K562 (cell line): Measurements from ENCODE around the gene ZNF546. TPM values are rescaled to one million over a fixed set of nuclear protein-coding genes. Genes with fewer than 3 reads are reported as not detected.

Source experiments
- ATAC-seq: fragments of 200-7000 bp; cut with Tn5 transposase; 3 replicates; pipeline ENCODE4 v1.9.1; 2020; ENCODE audit warnings: moderate library complexity
- BruUV-seq: library from RNA; stranded (reverse); fragments of 400-500 nt; replicated peaks from 2 replicates; lab custom pipeline; 2021; lab: Mats Ljungman, UMichigan
- CTCF ChIA-PET: fragments of 300-600 bp; formaldehyde crosslinking; extraction: SDS; loops from one replicate; lab custom pipeline; 2021; ENCODE audit warnings: low intra/inter-chr PET ratio; lab: Yijun Ruan, JAX
- POLR2A ChIA-PET: fragments of 300-600, 350-650 bp; sonication (Branson Sonifier 250); formaldehyde crosslinking; extraction: SDS; loops from one replicate; lab custom pipeline; 2021; ENCODE audit warnings: antibody characterized with exemption, inconsistent platforms; lab: Yijun Ruan, JAX
- DNase-seq, 4 experiments: peaks; one replicate each; pipeline versions ENCODE4 v3.0.0 to v3.0.0-alpha.2; 2011 to 2018; ENCODE audit warnings: low spot score in 3 of 4, mixed read lengths in 3 of 4; ENCODE audit errors: extremely low read depth in 1 of 4
- FAIRE-seq: peaks from 2 replicates; lab custom pipeline; 2011; peaks lifted over from hg19 to GRCh38; lab: Jason Lieb, UNC
- H2AFZ ChIP-seq: 2 replicates; pipeline ENCODE4 v1.6.0; 2011; ENCODE audit warnings: low read depth, low read length, control low read depth, inconsistent platforms
- H3K27ac ChIP-seq: fragments of 200-600 bp; 3 replicates; pipeline ENCODE4 v1.8.0; 2011; ENCODE audit warnings: low read depth, mild to moderate bottlenecking, control low read depth, inconsistent platforms, low read length, moderate library complexity, mixed read lengths; ENCODE audit errors: extremely low read depth
- H3K27me3 ChIP-seq, 2 experiments: fragments of 300-600 bp in 1 of 2; 2 replicates in 1 of 2; 3 replicates in 1 of 2; pipeline versions ENCODE4 v1.6.0 to v1.8.0; 2011; ENCODE audit warnings: inconsistent platforms in 2 of 2, low read length in 2 of 2, mild to moderate bottlenecking in 1 of 2, mixed read lengths in 1 of 2, moderate library complexity in 1 of 2; ENCODE audit not compliant: control insufficient read depth in 2 of 2, insufficient read depth in 2 of 2
- H3K36me3 ChIP-seq: fragments of 300-600 bp; 3 replicates; pipeline ENCODE4 v1.8.0; 2011; ENCODE audit warnings: mild to moderate bottlenecking, low read length, inconsistent platforms; ENCODE audit not compliant: control insufficient read depth, insufficient read depth
- H3K4me1 ChIP-seq, 2 experiments: fragments of 200-600 bp in 1 of 2; replicated peaks in 1 of 2; 2 replicates in 1 of 2; 3 replicates in 1 of 2; pipeline versions ENCODE4 v1.5.1 to v1.8.0; 2011; ENCODE audit warnings: inconsistent platforms in 2 of 2, low read length in 2 of 2, mild to moderate bottlenecking in 1 of 2, mixed read lengths in 1 of 2, moderate library complexity in 1 of 2; ENCODE audit not compliant: control insufficient read depth in 2 of 2, insufficient read depth in 2 of 2
- H3K4me2 ChIP-seq: 2 replicates; pipeline ENCODE4 v1.6.1; 2011; ENCODE audit warnings: low read length, control low read depth, inconsistent platforms, mixed read lengths; ENCODE audit not compliant: insufficient read depth
- H3K4me3 ChIP-seq: fragments of 200-600 bp; sonication (generic), shearing (Covaris generic); 2 replicates; pipeline ENCODE4 v1.5.1; 2016; ENCODE audit warnings: control low read depth, inconsistent platforms
- H3K79me2 ChIP-seq: fragments of 200-600 bp; 3 replicates; pipeline ENCODE4 v1.8.0; 2011; ENCODE audit warnings: low read length, inconsistent platforms; ENCODE audit not compliant: control insufficient read depth, insufficient read depth
- H3K9ac ChIP-seq, 2 experiments: 2 replicates each; pipeline versions ENCODE4 v1.6.0 to v1.6.1; 2011; ENCODE audit warnings: low read depth in 2 of 2, low read length in 2 of 2, control low read depth in 1 of 2, inconsistent platforms in 1 of 2, mild to moderate bottlenecking in 1 of 2, mixed read lengths in 1 of 2; ENCODE audit not compliant: insufficient read depth in 1 of 2
- H3K9me1 ChIP-seq: one replicate; pipeline ENCODE4 v1.6.0; 2011; ENCODE audit warnings: inconsistent platforms, mild to moderate bottlenecking, low read length, moderate library complexity; ENCODE audit not compliant: control insufficient read depth, insufficient read depth
- H3K9me3 ChIP-seq: replicated peaks from 2 replicates; pipeline ENCODE4 v1.5.1; 2011; ENCODE audit warnings: low read depth, low read length, inconsistent platforms; ENCODE audit not compliant: control insufficient read depth, insufficient read depth
- H4K20me1 ChIP-seq: replicated peaks from 2 replicates; pipeline ENCODE4 v1.6.1; 2011; ENCODE audit warnings: low read length, inconsistent platforms, mixed read lengths; ENCODE audit not compliant: control insufficient read depth, insufficient read depth
- C11orf30 ChIP-seq: fragments of 450-650 bp; IDR thresholded peaks from 2 replicates; pipeline ENCODE4 v1.6.1; 2016; ENCODE audit warnings: low read depth, mild to moderate bottlenecking
- GATA2 ChIP-seq: sonication (generic); formaldehyde crosslinking; IDR thresholded peaks from 2 replicates; pipeline ENCODE4 v1.4.0; 2020; ENCODE audit warnings: mild to moderate bottlenecking, missing genetic modification reagents
- HNRNPUL1 ChIP-seq: fragments of 200-400 bp; formaldehyde crosslinking; IDR thresholded peaks from 2 replicates; pipeline ENCODE4 v1.6.1; 2017; ENCODE audit warnings: low read length
- MAFF ChIP-seq: IDR thresholded peaks from 2 replicates; pipeline ENCODE4 v1.6.1; 2012; ENCODE audit warnings: low read length, improper control_type of control experiment
- MAFK ChIP-seq: IDR thresholded peaks from 2 replicates; pipeline ENCODE4 v1.6.1; 2011; ENCODE audit warnings: low read length, improper control_type of control experiment
- NCOA1 ChIP-seq: fragments of 450-650 bp; IDR thresholded peaks from 2 replicates; pipeline ENCODE4 v1.6.1; 2016; ENCODE audit warnings: low read depth
- SIN3B ChIP-seq: fragments of 450-650 bp; IDR thresholded peaks from 2 replicates; pipeline ENCODE4 v1.6.1; 2017; ENCODE audit warnings: low read depth, mild to moderate bottlenecking, moderate library complexity
- SMAD3 ChIP-seq: fragments of 450-650 bp; formaldehyde crosslinking; conservative IDR thresholded peaks from 2 replicates; pipeline ENCODE4 v1.4.0; 2020; ENCODE audit warnings: mild to moderate bottlenecking
- TCF3 ChIP-seq: sonication (generic); formaldehyde crosslinking; IDR thresholded peaks from 2 replicates; pipeline ENCODE4 v1.4.0; 2020; ENCODE audit warnings: mild to moderate bottlenecking, missing genetic modification reagents
- ZNF263 ChIP-seq: sonication (generic); formaldehyde crosslinking; IDR thresholded peaks from 2 replicates; pipeline ENCODE4 v1.8.0; 2022; ENCODE audit warnings: mild to moderate bottlenecking, missing genetic modification reagents, borderline replicate concordance
- ZNF347 ChIP-seq: fragments of 450-650 bp; formaldehyde crosslinking; IDR thresholded peaks from 2 replicates; pipeline ENCODE4 v1.4.0; 2020; ENCODE audit warnings: low read depth, mild to moderate bottlenecking, moderate library complexity
- ZNF431 ChIP-seq: sonication (generic); formaldehyde crosslinking; IDR thresholded peaks from 2 replicates; pipeline ENCODE4 v1.8.0; 2022; ENCODE audit warnings: mild to moderate bottlenecking, missing genetic modification reagents
- WGBS: fragments of 100-300 bp; shearing (Covaris generic); methylation state at CpG from one replicate; pipeline ENCODE4 v1.1.6; 2016; ENCODE audit warnings: low coverage, mixed read lengths; ENCODE audit not compliant: insufficient coverage; ENCODE audit errors: missing lambda C conversion rate; 5-methylcytosine and 5-hydroxymethylcytosine counted together
- in situ Hi-C: fragments of 300-500 bp; cut with MboI; formaldehyde crosslinking; loops from 4 replicates; pipeline ENCODE4 v1.15.0; 2018; ENCODE audit warnings: inconsistent platforms, mixed read lengths
- intact Hi-C: fragments of 100-400 bp; cut with micrococcal nuclease; formaldehyde crosslinking; loops from 2 replicates; pipeline ENCODE4 v1.14.2; 2022
- polyA plus RNA-seq, 8 experiments: library from polyadenylated mRNA; depleted of rRNA in 4 of 8; stranded (reverse) in 5 of 8; unstranded in 3 of 8; fragments of >200 nt; fragmentation: Nextera tagmentation in 2 of 8; fragmentation: Illumina TruSeq in 1 of 8; extraction: Ambion mirVana in 2 of 8; extraction: Trizol in 1 of 8; gene quantifications; 2 replicates each; pipeline versions ENCODE4 v1.2.1 to v1.2.3, GENCODE V29; 2011 to 2014; ENCODE audit warnings: inconsistent platforms in 1 of 8, missing spikeins in 1 of 8
- total RNA-seq, 7 experiments: library from RNA; depleted of rRNA in 6 of 7; stranded (reverse); fragments of >200 nt in 6 of 7; fragmentation: Illumina TruSeq in 2 of 7; extraction: Trizol in 2 of 7; gene quantifications; 2 replicates each; pipeline versions ENCODE4 v1.2.1 to v1.2.3, GENCODE V29; 2011 to 2021; ENCODE audit warnings: low replicate concordance in 1 of 7
- TF ChIP-seq, protein P1 (sequence below): IDR thresholded peaks from 3 replicates; pipeline ENCODE4 v1.6.1; 2011; ENCODE audit warnings: borderline replicate concordance, mild to moderate bottlenecking, moderate library complexity; ENCODE audit not compliant: insufficient read length; ENCODE audit errors: extremely low read depth
- TF ChIP-seq, protein P2 (sequence below), 2 experiments: fragments of 450-650 bp; IDR thresholded peaks; 2 replicates each; pipeline ENCODE4 v1.6.1; 2016; ENCODE audit warnings: mild to moderate bottlenecking in 2 of 2, borderline replicate concordance in 1 of 2, low read depth in 1 of 2, moderate library complexity in 1 of 2

Gene ZNF546
- total and polyA plus RNA-seq, 9 of the 15 experiments (the other 6 are each of a cell fraction or from before 2014, with no cell fraction given): 0.73 to 5.1 (median 2.2) TPM

DNA sequence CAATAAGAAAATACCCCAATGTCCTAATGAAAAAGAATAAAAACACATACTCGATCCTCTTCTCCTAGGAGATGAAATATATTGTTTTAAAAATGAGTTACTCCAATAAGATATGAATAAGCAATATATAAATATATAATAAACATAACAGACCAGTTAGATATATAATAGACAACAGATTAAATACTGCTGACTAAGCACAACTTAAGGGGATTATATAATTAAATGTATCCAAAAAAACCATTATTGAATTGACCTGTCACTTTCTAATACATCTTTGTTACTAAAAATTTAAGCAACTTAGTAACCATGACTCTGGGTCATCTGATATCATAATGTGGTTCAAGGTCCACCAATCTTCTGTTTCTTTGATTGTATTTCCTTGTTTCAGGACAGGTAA is 73.2 kb downstream of the ZNF546 start:
- Histone ChIP-seq H3K36me3 (peaks cover 15% of the 10 kb centered on the region), H3K27ac (no peak overlapping the region), H2AFZ (no peak overlapping the region), H3K9me3 (peaks cover 17% of the 10 kb centered on the region), H3K27me3 (no peaks in the 10 kb centered on the region), H3K9me1 (no peaks in the 10 kb centered on the region), H3K4me1 (no peaks in the 10 kb centered on the region), H3K4me3 (no peak overlapping the region), H3K9ac (no peak overlapping the region), H3K4me2 (no peak overlapping the region), H3K79me2 (no peaks in the 10 kb centered on the region), H4K20me1 (no peaks in the 10 kb centered on the region)
- 50% methylated on average over 1 of the region's 1 CpG for WGBS
- intact Hi-C loops (no loop called here), in situ Hi-C loops (no loop called here)
- POLR2A ChIA-PET: no interaction called here
- DNase-seq (no peak), ATAC-seq (no peak), FAIRE-seq (no peak)
- CTCF ChIA-PET: no interaction called here
- no TSS peak for BruUV-seq
- TF ChIP-seq C11orf30 (peak; percentile 87), TCF3 (no peak), NCOA1 (no peak), HNRNPUL1 (no peak), ZNF347 (no peak), SMAD3 (CRISPR knock-in tag) (no peak), SIN3B (no peak), GATA2 (CRISPR knock-in tag) (no peak), MAFK (peak; percentile 98), ZNF263 (CRISPR knock-in tag) (no peak), MAFF (peak; percentile 92), ZNF431 (CRISPR knock-in tag) (no peak)
- TF ChIP-seq, protein P1, sequence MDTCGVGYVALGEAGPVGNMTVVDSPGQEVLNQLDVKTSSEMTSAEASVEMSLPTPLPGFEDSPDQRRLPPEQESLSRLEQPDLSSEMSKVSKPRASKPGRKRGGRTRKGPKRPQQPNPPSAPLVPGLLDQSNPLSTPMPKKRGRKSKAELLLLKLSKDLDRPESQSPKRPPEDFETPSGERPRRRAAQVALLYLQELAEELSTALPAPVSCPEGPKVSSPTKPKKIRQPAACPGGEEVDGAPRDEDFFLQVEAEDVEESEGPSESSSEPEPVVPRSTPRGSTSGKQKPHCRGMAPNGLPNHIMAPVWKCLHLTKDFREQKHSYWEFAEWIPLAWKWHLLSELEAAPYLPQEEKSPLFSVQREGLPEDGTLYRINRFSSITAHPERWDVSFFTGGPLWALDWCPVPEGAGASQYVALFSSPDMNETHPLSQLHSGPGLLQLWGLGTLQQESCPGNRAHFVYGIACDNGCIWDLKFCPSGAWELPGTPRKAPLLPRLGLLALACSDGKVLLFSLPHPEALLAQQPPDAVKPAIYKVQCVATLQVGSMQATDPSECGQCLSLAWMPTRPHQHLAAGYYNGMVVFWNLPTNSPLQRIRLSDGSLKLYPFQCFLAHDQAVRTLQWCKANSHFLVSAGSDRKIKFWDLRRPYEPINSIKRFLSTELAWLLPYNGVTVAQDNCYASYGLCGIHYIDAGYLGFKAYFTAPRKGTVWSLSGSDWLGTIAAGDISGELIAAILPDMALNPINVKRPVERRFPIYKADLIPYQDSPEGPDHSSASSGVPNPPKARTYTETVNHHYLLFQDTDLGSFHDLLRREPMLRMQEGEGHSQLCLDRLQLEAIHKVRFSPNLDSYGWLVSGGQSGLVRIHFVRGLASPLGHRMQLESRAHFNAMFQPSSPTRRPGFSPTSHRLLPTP: no peak
- TF ChIP-seq, protein P2, sequence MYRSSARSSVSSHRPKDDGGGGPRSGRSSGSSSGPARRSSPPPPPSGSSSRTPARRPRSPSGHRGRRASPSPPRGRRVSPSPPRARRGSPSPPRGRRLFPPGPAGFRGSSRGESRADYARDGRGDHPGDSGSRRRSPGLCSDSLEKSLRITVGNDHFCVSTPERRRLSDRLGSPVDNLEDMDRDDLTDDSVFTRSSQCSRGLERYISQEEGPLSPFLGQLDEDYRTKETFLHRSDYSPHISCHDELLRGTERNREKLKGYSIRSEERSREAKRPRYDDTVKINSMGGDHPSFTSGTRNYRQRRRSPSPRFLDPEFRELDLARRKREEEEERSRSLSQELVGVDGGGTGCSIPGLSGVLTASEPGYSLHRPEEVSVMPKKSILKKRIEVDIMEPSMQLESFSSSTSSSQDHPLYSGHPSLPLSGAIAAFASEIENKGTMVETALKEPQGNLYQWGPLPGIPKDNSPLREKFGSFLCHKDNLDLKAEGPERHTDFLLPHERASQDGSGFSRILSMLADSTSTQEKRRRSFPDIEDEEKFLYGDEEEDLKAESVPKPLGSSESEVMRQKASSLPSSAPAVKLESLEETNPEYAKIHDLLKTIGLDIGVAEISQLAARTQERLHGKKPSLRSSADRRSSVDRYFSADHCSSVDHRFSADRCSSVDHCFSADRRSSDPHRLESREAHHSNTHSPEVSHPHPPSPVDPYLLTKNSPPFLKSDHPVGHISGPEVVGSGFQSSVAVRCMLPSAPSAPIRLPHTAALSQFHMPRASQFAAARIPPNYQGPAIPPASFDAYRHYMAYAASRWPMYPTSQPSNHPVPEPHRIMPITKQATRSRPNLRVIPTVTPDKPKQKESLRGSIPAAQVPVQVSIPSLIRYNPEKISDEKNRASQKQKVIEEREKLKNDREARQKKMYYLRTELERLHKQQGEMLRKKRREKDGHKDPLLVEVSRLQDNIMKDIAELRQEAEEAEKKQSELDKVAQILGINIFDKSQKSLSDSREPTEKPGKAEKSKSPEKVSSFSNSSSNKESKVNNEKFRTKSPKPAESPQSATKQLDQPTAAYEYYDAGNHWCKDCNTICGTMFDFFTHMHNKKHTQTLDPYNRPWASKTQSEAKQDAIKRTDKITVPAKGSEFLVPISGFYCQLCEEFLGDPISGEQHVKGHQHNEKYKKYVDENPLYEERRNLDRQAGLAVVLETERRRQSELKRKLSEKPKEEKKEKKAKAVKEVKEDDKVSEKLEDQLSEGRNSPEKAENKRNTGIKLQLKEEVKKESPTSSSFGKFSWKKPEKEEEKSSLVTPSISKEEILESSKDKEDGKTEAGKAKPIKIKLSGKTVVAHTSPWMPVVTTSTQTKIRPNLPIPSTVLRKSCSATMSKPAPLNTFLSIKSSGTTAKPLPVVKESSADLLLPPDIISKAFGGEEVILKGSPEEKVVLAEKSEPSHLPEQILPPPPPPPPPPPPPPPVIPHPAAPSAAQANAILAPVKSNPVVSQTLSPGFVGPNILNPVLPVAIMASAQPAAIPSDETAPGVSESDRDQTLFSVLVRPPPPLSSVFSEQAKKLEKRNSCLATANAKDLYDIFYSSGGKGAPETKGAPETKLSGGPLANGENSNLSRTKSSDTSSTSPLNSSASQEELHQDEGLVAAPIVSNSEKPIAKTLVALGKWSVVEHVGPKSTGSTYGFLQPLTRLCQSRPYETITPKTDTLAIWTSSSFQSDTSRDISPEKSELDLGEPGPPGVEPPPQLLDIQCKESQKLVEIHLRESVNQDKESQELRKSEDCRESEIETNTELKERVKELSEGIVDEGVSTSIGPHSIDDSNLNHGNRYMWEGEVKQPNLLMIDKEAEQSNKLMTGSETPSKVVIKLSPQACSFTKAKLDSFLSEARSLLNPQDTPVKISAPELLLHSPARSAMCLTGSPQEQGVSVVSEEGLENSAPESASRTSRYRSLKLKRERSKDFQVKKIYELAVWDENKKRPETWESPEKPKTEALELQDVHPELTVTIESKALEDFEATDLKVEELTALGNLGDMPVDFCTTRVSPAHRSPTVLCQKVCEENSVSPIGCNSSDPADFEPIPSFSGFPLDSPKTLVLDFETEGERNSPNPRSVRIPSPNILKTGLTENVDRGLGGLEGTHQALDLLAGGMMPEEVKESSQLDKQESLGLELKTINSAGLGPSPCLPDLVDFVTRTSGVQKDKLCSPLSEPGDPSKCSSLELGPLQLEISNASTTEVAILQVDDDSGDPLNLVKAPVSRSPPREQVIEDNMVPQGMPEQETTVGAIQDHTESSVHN (IDR thresholded peaks at IDR 0.05; ENCODE audit: borderline replicate concordance in 1 of 2, low read depth in 1 of 2): no peak
